ENCODE results near the gene ACOT11. TPM values are rescaled to one million over a fixed set of nuclear protein-coding genes. Genes with fewer than 3 reads are reported as not detected.
"Not testable (repeated sequence)": the region's sequence is repeated elsewhere in the genome, so short reads cannot be mapped to it uniquely, and the experiment has no call there.

ACOT11 gene
- total and polyA plus RNA-seq, 7 experiments from 2014 or later, result 0.06 to 2.3 (median 0.87) TPM; not detected in 1

- ATAC-seq (no peak), DNase-seq (no peak)
- Histone ChIP-seq H3K4me1 (ENCODE audit: control insufficient read depth in 2 of 2, insufficient read depth in 2 of 2, low read length in 2 of 2) (no peaks in the 10 kb centered on the region), H3K36me3 (ENCODE audit: control insufficient read depth in 2 of 3, insufficient read depth in 3 of 3, low read length in 3 of 3) (no peaks in the 10 kb centered on the region), H3K9me3 (ENCODE audit: control insufficient read depth in 2 of 3, low read length in 3 of 3) (no peaks in the 10 kb centered on the region), H3K4me3 (ENCODE audit: low read length) (no peak overlapping the region), H3K27me3 (ENCODE audit: control insufficient read depth in 2 of 2, insufficient read depth in 2 of 2, low read length in 2 of 2) (no peaks in the 10 kb centered on the region), H3K27ac (ENCODE audit: low read depth, low read length) (no peak overlapping the region)
- Mint-ChIP-seq H3K4me1 (no peaks in the 10 kb centered on the region), H3K4me3 (no peak overlapping the region), H3K36me3 (no peaks in the 10 kb centered on the region), H3K27me3 (peaks cover 0 to 12% (median 0%) of the 10 kb centered on the region in 5 donors), H3K9me3 (peaks cover 0 to 2% (median 0%) of the 10 kb centered on the region in 11 donors), H3K27ac (no peak overlapping the region)
- intact Hi-C loops (cut with micrococcal nuclease), result no loop called here
- ChIA-PET CTCF (no interaction called here), POLR2A (no interaction called here)
These were observed 31.6 kb upstream of the ACOT11 start for GRCh38 chr1:54516249-54516920.

DNA sequence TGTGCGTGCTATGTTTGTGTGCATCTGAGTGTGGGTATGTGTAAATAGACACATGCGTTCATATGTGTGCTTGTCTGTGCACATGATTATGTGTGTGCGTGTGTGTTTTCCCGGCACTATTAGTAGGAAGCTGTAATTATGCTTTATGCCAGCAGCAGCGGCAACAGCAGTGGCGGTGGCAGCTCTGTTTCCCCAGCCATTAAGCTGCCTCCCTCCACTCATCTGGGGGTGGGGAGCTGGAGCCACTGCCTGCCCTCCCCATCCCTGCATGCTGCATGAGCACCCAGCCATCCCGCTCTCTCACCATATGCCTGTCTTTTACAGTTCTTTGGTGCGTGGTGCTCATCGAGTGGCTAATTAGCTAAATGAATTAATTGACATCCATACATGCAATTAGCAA is 30.5 kb upstream of the ACOT11 start:
- Histone ChIP-seq H3K27me3 (ENCODE audit: control insufficient read depth in 2 of 2, insufficient read depth in 2 of 2, low read length in 2 of 2) (no peaks in the 10 kb centered on the region), H3K27ac (ENCODE audit: low read depth, low read length) (no peak overlapping the region), H3K36me3 (ENCODE audit: control insufficient read depth in 2 of 3, insufficient read depth in 3 of 3, low read length in 3 of 3) (no peaks in the 10 kb centered on the region), H3K4me1 (ENCODE audit: control insufficient read depth in 2 of 2, insufficient read depth in 2 of 2, low read length in 2 of 2) (no peaks in the 10 kb centered on the region), H3K4me3 (ENCODE audit: low read length) (no peak overlapping the region), H3K9me3 (ENCODE audit: control insufficient read depth in 2 of 3, low read length in 3 of 3) (no peaks in the 10 kb centered on the region)
- H3K36me3 Mint-ChIP-seq, result no peaks in the 10 kb centered on the region
- CTCF ChIA-PET, result no interaction called here
- intact Hi-C loops (cut with micrococcal nuclease), result no loop called here
- H3K4me3 Mint-ChIP-seq, result no peak overlapping the region
- H3K4me1 Mint-ChIP-seq, result no peaks in the 10 kb centered on the region
- ATAC-seq, result no peak
- no peak overlapping the region for H3K27ac Mint-ChIP-seq
- H3K9me3 Mint-ChIP-seq, result peaks cover 0 to 2% (median 0%) of the 10 kb centered on the region in 11 donors
- POLR2A ChIA-PET, result no interaction called here
- no peak for DNase-seq
- peaks cover 0 to 8% (median 0%) of the 10 kb centered on the region in 5 donors for H3K27me3 Mint-ChIP-seq

DNA sequence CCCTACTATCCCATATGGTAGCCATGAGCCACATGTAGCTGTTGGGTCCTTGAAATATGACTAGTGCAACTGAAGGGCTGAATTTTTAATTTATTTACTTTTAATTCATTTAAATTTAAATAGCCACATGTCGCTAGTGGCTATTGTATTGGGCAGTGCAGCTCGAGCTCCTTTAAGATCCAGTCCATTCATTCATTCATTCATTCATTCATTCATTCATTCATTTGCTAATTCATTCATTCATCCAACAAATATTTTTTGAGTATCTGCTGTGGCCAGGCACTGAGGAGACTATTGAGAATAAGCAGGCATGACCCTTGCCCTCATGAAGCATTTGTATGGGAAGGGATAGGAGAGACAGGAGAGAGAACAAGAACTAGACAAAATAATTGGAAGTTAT is 29.5 kb upstream of the ACOT11 start:
- intact Hi-C loops (cut with micrococcal nuclease), result no loop called here
- no peak overlapping the region for H3K27ac ChIP-seq (ENCODE audit: low read depth, low read length)
- Mint-ChIP-seq H3K9me3 (peaks cover 0 to 2% (median 0%) of the 10 kb centered on the region in 11 donors), H3K4me1 (no peaks in the 10 kb centered on the region), H3K27ac (no peak overlapping the region), H3K27me3 (peaks cover 0 to 6% (median 0%) of the 10 kb centered on the region in 5 donors), H3K4me3 (no peak overlapping the region), H3K36me3 (no peaks in the 10 kb centered on the region)
- no peaks in the 10 kb centered on the region for H3K9me3 ChIP-seq (ENCODE audit: control insufficient read depth in 2 of 3, low read length in 3 of 3)
- no peaks in the 10 kb centered on the region for H3K4me1 ChIP-seq (ENCODE audit: control insufficient read depth in 2 of 2, insufficient read depth in 2 of 2, low read length in 2 of 2)
- no peak for DNase-seq
- CTCF ChIA-PET, result no interaction called here
- POLR2A ChIA-PET, result interaction anchor here (0.7 kb wide), 1 partner anchor 296 kb away, joined by 3 read pairs; no protein-coding TSS in a partner anchor
- no peaks in the 10 kb centered on the region for H3K36me3 ChIP-seq (ENCODE audit: control insufficient read depth in 2 of 3, insufficient read depth in 3 of 3, low read length in 3 of 3)
- H3K27me3 ChIP-seq (ENCODE audit: control insufficient read depth in 2 of 2, insufficient read depth in 2 of 2, low read length in 2 of 2), result no peaks in the 10 kb centered on the region
- no peak overlapping the region for H3K4me3 ChIP-seq (ENCODE audit: low read length)
- ATAC-seq, result no peak

GRCh38 chr1:54519709-54520108 is 28.3 kb upstream of the ACOT11 start:
- peak; percentile 34 for ATAC-seq
- peaks cover 0 to 2% (median 0%) of the 10 kb centered on the region in 11 donors for H3K9me3 Mint-ChIP-seq
- POLR2A ChIA-PET, result no interaction called here

GRCh38 chr1:54520631-54521321 is 27.3 kb upstream of the ACOT11 start:
- Mint-ChIP-seq H3K27ac (no peak overlapping the region), H3K36me3 (no peaks in the 10 kb centered on the region), H3K4me3 (no peak overlapping the region), H3K9me3 (peaks cover 0 to 2% (median 0%) of the 10 kb centered on the region in 11 donors), H3K27me3 (peaks cover 0 to 4% (median 0%) of the 10 kb centered on the region in 5 donors), H3K4me1 (no peaks in the 10 kb centered on the region)
- intact Hi-C loops (cut with micrococcal nuclease), result no loop called here
- ATAC-seq (no peak), DNase-seq (no peak)
- no peaks in the 10 kb centered on the region for H3K27me3 ChIP-seq (ENCODE audit: control insufficient read depth in 2 of 2, insufficient read depth in 2 of 2, low read length in 2 of 2)
- H3K4me3 ChIP-seq (ENCODE audit: low read length), result no peak overlapping the region
- H3K4me1 ChIP-seq (ENCODE audit: control insufficient read depth in 2 of 2, insufficient read depth in 2 of 2, low read length in 2 of 2), result no peaks in the 10 kb centered on the region
- no peaks in the 10 kb centered on the region for H3K9me3 ChIP-seq (ENCODE audit: control insufficient read depth in 2 of 3, low read length in 3 of 3)
- H3K27ac ChIP-seq (ENCODE audit: low read depth, low read length), result no peak overlapping the region
- POLR2A ChIA-PET, result no interaction called here
- CTCF ChIA-PET, result no interaction called here
- H3K36me3 ChIP-seq (ENCODE audit: control insufficient read depth in 2 of 3, insufficient read depth in 3 of 3, low read length in 3 of 3), result no peaks in the 10 kb centered on the region

More at GRCh38 chr1:54519709-54520108, 28.3 kb upstream of the ACOT11 start:
- Histone ChIP-seq H3K27me3 (ENCODE audit: control insufficient read depth in 2 of 2, insufficient read depth in 2 of 2, low read length in 2 of 2) (no peaks in the 10 kb centered on the region), H3K27ac (ENCODE audit: low read depth, low read length) (no peak overlapping the region), H3K4me1 (ENCODE audit: control insufficient read depth in 2 of 2, insufficient read depth in 2 of 2, low read length in 2 of 2) (no peaks in the 10 kb centered on the region), H3K9me3 (ENCODE audit: control insufficient read depth in 2 of 3, low read length in 3 of 3) (no peaks in the 10 kb centered on the region), H3K36me3 (ENCODE audit: control insufficient read depth in 2 of 3, insufficient read depth in 3 of 3, low read length in 3 of 3) (no peaks in the 10 kb centered on the region), H3K4me3 (ENCODE audit: low read length) (no peak overlapping the region)
- CTCF ChIA-PET, result no interaction called here
- no peaks in the 10 kb centered on the region for H3K4me1 Mint-ChIP-seq
- no peak overlapping the region for H3K4me3 Mint-ChIP-seq
- no peaks in the 10 kb centered on the region for H3K36me3 Mint-ChIP-seq
- H3K27ac Mint-ChIP-seq, result no peak overlapping the region
- H3K27me3 Mint-ChIP-seq, result peaks cover 0 to 6% (median 0%) of the 10 kb centered on the region in 5 donors
- intact Hi-C loops (cut with micrococcal nuclease), result no loop called here
- DNase-seq, result no peak

- DNase-seq; H3K9me3 ChIP-seq (ENCODE audit: control insufficient read depth in 2 of 3, low read length in 3 of 3); H3K36me3 Mint-ChIP-seq; ATAC-seq; H3K9me3 Mint-ChIP-seq; H3K4me1 ChIP-seq (ENCODE audit: control insufficient read depth in 2 of 2, insufficient read depth in 2 of 2, low read length in 2 of 2); CTCF ChIA-PET; intact Hi-C loops (cut with micrococcal nuclease); H3K4me1 Mint-ChIP-seq; POLR2A ChIA-PET; H3K4me3 ChIP-seq (ENCODE audit: low read length); H3K4me3 Mint-ChIP-seq; H3K27ac Mint-ChIP-seq; H3K27me3 ChIP-seq (ENCODE audit: control insufficient read depth in 2 of 2, insufficient read depth in 2 of 2, low read length in 2 of 2); H3K27ac ChIP-seq (ENCODE audit: low read depth, low read length); H3K36me3 ChIP-seq (ENCODE audit: control insufficient read depth in 2 of 3, insufficient read depth in 3 of 3, low read length in 3 of 3): not testable (repeated sequence)
- H3K27me3 Mint-ChIP-seq, result peaks cover 0 to 14% (median 0%) of the 10 kb centered on the region in 5 donors
These were observed 21.5 kb upstream of the ACOT11 start for GRCh38 chr1:54526565-54526964.

DNA sequence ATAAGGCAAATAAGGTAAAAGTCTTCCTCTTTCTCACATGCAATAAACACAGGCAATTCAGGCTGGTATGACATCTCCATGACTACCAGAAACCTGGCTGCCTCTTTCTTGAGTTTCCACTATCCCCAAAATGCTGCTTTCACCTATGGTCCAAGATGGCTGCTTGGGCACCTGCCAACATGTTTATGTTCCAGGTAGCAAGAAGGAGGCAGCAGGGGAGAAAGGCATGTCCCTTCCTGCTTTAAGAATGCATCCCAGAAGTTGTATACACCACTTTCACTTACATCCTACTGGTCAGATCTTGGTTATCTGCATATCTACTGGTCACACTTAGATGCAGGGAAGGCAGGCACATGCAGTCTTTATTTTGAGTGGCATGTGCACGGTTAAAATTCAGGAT is 19.4 kb upstream of the ACOT11 start:
- Mint-ChIP-seq H3K4me3 (no peak overlapping the region), H3K27ac (no peak overlapping the region), H3K4me1 (peaks cover 0 to 3% (median 0%) of the 10 kb centered on the region in 7 donors), H3K27me3 (peaks cover 0 to 14% (median 0%) of the 10 kb centered on the region in 5 donors), H3K9me3 (no peaks in the 10 kb centered on the region), H3K36me3 (no peaks in the 10 kb centered on the region)
- no peak for ATAC-seq
- Histone ChIP-seq H3K4me1 (ENCODE audit: control insufficient read depth in 2 of 2, insufficient read depth in 2 of 2, low read length in 2 of 2) (no peaks in the 10 kb centered on the region), H3K27me3 (ENCODE audit: control insufficient read depth in 2 of 2, insufficient read depth in 2 of 2, low read length in 2 of 2) (no peaks in the 10 kb centered on the region), H3K4me3 (ENCODE audit: low read length) (no peak overlapping the region), H3K27ac (ENCODE audit: low read depth, low read length) (no peak overlapping the region), H3K36me3 (ENCODE audit: control insufficient read depth in 2 of 3, insufficient read depth in 3 of 3, low read length in 3 of 3) (no peaks in the 10 kb centered on the region), H3K9me3 (ENCODE audit: control insufficient read depth in 2 of 3, low read length in 3 of 3) (no peaks in the 10 kb centered on the region)
- ChIA-PET CTCF (no interaction called here), POLR2A (no interaction called here)
- DNase-seq, result no peak
- intact Hi-C loops (cut with micrococcal nuclease), result no loop called here

Measured in naive thymus-derived CD4-positive, alpha-beta T cell (primary cell).